ENCODE measurements around the gene MAGI3.

DNA sequence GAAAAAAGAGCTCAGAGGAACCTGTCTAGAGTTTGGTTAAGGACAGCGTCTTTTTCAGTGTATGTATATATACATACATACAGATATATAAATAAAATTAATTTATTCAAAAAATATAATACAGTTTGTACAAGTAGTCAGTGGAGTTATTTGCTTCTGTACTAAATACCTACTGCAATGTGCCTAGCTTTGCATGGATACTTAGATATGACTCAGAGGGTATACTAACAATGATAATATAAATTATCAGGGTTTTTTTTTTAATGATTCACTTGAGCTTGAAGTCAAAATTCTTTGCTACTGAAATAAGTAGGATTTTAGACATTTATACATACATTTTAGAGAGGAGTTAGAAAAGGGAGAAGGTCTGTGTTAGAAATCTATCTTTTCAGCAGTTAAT lies 251.1 kb downstream of the MAGI3 start:
- TF ChIP-seq, protein P1, sequence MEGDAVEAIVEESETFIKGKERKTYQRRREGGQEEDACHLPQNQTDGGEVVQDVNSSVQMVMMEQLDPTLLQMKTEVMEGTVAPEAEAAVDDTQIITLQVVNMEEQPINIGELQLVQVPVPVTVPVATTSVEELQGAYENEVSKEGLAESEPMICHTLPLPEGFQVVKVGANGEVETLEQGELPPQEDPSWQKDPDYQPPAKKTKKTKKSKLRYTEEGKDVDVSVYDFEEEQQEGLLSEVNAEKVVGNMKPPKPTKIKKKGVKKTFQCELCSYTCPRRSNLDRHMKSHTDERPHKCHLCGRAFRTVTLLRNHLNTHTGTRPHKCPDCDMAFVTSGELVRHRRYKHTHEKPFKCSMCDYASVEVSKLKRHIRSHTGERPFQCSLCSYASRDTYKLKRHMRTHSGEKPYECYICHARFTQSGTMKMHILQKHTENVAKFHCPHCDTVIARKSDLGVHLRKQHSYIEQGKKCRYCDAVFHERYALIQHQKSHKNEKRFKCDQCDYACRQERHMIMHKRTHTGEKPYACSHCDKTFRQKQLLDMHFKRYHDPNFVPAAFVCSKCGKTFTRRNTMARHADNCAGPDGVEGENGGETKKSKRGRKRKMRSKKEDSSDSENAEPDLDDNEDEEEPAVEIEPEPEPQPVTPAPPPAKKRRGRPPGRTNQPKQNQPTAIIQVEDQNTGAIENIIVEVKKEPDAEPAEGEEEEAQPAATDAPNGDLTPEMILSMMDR (IDR thresholded peaks at IDR 0.05): no peak
- no peak for TF ChIP-seq POLR2A (IDR thresholded peaks at IDR 0.05)
